Endometrial microvascular endothelial cells (primary cell): ENCODE measurements around the gene CARD19. TPM values are rescaled to one million over a fixed set of nuclear protein-coding genes. Genes with fewer than 3 reads are reported as not detected.

Experiments used
- in situ Hi-C: cut with HindIII; loops from 2 replicates; pipeline ENCODE4 v1.10.0; 2017; ENCODE audit warnings: low sequenced_read_pairs, low pct_unique_long_range_greater_than_20kb; ENCODE audit errors: inconsistent ontology term
- total RNA-seq: library from RNA; depleted of rRNA; stranded (reverse); fragments of >200 nt; gene quantifications from one replicate; pipeline ENCODE4 v1.2.3, GENCODE V29; 2015; ENCODE audit errors: inconsistent ontology term

CARD19 gene
- total RNA-seq, result 101 TPM

- in situ Hi-C loops, result no loop called here
Observed at GRCh38 chr9:93096131-93096802, at the start of gene CARD19. Gene CARD19 (plus strand): TSS chr9:93096217. CDS start chr9:93096346, 129 bp downstream.

DNA sequence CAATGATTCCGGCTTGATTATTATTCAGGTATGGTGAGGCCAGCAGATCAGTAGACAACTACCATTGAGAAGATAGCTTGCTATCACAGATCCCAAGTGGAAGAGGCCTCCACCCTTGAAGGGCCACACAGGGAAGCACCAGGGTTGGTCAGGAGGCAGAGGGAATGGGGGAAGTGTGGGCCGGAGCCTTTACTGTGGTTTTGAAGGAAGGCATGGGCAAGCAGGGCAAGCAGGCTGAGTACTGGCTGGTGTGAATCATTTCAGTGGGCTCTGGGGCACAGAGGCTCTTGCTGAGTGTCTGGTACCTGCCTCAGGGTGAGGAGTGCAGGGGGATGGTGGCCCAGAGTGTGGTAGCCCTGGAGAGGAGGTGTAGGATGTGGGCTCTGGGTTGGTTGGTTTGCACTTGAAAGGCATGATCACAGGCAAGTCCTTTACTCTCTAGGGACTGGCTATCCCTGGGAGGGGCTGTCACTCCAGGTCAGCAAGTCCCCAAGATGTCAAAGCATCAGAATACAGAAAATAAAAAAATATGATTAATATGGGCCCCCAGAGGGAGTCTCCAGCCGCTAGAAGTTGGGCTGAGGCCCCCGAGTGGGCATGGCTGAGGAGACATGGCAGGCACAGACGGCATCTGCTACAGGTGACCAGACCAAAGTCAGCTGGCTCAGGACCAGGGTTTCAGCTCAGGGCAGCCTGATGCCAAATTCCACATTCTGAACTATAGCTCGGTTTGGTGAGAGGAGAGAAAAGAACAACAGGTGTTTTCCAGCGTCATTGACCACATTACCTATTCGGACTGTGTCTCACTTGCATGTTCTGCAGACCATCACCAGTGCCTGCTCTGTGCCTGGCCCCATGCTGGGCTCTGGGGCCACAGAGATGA is 47.2 kb upstream of the CARD19 start:
- in situ Hi-C loops, result no loop called here

- in situ Hi-C loops, result no loop called here
Observed at GRCh38 chr9:93049491-93049890, 46.5 kb upstream of the CARD19 start.

- in situ Hi-C loops, result no loop called here
Observed at GRCh38 chr9:93050231-93050630, 45.8 kb upstream of the CARD19 start.

DNA sequence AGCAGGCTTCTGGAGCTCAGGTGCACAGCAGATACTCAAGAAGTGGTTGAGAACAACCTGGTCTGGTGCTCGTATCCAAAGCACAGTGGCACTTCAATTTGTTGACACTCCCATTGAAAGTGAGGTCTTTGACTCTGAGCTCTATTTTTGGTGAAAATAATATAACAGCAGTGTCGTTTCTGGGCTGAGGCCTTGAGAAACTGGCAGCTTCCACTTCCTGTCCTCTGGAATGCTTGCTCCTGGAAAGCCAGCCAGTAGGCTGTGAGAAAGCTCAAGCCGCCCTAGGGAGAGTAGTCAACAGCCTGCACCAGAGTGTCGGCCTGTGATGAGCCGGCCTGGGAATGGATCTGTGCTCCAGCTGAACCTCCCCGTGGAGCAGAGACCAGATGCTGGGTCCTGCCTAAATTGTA is 44.3 kb upstream of the CARD19 start:
- in situ Hi-C loops, result no loop called here

DNA sequence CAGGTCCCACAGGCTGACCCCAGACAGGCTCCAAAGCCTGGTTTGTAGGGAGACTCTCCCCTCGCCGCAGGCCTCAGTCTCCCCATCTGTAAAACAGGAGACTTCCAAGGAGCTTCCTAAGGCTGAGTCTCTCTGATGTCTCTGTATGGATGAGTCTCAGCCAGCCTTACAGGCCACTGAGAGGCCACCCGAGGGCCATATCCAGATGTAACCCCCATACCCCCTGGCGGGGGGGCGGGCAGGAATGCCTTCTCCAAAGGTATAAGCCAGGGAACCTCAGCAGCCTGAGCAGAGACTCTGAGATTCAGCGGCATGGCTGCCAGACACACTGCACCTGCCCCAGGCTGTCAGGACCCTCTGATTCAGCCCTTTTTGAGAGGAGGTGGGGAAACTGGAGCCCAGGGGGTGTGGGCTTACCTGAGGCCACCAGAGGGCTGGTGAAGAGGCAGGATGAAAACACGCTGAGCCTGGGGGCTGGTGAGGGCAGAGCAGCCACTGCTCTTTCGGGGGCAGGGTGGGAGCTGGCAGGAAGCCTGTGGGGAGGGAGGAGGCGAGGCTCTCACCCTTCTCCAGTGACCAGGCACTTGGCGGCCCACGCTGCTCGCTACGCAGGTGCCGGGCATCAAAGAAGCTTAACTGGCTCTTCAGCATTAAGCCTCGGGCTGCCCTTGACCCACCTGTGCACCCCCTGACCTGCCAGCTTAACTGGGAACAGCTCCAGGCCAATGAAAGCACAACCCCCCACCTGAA is 43.1 kb upstream of the CARD19 start:
- in situ Hi-C loops, result no loop called here

- in situ Hi-C loops, result no loop called here
Observed at GRCh38 chr9:93053781-93054331, 42.2 kb upstream of the CARD19 start.

DNA sequence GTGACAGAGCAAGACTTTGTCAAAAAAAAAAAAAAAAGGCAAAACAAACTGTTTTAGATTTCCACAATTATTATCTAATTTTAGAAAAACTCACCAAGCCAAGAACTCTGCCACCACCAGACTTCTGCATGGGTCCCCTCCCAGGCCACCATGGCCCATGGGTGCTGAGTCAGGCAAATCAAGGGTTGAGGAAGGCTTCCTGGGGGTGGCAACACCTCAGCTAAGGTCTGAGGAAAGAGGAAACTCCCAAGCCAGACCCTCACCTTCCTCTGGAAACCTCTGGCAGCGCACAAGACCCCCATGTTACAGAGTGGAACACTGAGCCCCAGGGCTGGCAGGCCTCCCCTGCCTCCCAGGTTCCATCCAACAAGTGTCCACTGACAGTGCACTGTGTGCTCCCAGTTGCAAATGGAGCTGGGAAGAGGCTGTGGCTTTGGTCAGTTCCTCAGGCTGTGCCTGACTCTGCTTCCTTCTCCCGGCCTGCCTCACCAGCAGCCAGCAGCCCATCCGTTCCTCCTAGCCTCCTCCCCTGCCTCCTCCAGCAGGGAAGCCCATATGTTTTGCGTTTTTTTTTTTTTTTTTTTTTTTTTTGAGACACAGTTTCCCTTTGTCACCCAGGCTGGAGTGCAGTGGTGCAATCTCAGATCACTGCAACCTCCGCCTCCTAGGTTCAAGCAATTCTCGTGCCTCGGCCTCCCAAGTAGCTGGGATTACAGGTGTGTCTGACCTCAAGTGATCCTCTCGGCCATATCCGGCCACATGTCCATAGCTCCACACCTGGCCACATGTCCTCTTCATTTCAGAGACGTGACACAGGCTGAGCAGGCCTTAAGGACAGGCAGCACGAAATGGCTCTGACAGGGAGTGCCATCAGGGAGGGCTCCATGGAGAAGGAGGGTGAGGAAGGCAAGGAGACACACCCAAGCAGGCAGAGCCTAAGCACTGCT is 41.0 kb upstream of the CARD19 start:
- in situ Hi-C loops, result no loop called here

DNA sequence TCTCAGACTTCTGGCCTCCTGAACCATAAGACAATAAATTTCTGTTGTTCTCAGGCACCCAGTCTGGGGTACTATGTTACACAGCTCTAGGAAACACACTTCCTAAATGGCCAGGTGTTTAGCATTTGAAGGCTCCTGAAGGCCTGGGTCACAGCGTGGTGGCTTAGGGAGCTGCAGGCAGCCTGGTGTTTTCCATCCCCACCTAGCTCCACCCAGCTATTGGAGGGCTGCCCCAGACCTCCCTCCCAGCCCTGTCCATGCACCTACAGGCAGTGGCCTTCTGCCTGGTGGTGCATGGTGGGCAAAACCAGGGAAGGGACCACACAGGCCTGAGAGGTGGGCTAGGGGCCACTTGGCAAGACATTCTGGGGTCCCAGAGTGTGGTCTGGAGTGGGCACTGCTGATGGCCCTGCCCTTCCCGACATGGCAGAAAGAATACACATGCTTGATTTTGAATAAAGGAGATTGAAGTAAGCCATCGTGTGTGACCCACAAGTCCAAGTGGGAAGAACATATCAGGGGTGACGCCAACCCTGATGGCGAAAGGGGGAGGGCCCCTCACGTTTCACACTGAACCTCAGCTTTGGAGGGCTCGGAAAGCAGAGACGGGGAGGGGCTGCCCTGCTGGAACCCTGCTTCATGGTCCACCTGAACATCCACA is 38.8 kb upstream of the CARD19 start:
- in situ Hi-C loops, result no loop called here

DNA sequence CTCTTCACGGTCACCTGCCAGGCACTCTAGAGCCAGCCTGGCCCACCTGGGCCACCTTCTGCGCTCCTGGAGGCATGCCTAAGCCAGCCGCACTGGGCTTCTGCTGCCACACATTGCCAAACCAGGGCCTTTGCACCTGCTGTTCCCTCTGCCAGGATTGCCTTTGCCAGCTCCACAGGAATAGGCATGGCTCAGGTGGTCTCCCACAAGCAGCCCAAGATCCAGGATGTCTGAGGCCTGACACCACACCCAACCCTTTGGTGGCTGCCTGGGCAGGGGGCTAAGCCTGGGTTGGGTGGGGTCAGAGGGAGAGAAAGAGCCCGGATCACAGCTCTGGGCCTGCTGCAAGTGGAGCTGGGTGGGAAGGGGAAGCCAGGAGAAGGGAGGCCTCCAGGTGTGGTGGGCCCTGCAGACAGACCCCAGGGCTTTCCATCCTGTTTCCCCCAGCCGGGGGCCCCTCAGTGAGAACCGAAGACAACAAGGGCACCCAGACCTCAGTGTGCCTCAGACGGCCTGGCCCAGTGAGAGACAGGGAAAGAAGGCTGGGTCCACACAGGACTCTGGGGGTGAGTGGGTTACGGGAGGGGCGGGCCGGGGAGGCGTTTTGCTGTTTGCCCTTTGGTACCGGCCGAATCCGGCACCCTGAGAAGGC is 38.2 kb upstream of the CARD19 start:
- in situ Hi-C loops, result no loop called here

- in situ Hi-C loops, result no loop called here
Observed at GRCh38 chr9:93058355-93059010, 37.5 kb upstream of the CARD19 start, which contains the start of gene SUSD3. Gene SUSD3 (plus strand): TSS chr9:93058701. CDS start chr9:93058743, 42 bp downstream.

- in situ Hi-C loops, result no loop called here
Observed at GRCh38 chr9:93059011-93059714, 36.9 kb upstream of the CARD19 start.

DNA sequence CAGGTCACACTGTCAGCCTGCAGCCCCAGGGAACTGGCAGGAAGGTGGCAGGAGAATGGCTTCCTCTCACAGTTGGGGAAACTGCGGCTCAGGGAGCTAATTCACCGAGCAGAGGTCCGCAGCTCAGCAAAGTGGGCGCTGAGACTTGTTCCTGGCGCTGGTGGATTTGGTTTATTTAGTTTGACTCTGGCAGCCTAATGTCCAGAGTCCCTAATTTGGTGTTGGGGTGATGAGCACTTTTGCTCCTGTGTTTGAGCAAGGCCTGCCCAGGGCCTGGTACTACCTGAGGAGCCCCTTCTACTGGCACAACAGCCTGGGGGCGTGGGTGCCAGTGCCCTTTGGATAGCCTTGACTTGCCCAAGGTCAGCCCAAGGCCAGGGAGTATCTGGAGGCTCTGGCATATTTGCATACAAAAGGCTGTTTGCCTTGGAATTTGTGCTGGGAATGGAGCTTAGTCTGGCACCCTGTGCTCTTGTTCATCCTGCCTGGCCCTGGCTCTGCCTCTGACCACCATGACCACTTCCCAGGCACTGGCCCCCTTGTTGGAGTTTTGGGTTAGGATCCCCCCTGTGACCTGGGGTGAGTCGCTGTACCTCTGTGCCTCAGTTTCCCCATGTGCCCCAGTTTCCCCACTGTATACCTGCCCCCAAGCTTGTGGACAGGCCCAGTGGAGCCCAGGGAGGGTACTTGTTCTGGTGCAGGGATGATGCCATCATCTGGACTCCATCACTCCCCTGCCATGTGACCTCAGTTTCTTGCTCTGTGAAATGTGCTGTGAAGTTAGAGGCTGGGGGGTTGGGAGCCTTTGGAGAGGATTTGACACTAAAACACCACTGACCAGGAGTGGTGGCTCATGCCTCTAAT is 36.1 kb upstream of the CARD19 start:
- in situ Hi-C loops, result no loop called here

DNA sequence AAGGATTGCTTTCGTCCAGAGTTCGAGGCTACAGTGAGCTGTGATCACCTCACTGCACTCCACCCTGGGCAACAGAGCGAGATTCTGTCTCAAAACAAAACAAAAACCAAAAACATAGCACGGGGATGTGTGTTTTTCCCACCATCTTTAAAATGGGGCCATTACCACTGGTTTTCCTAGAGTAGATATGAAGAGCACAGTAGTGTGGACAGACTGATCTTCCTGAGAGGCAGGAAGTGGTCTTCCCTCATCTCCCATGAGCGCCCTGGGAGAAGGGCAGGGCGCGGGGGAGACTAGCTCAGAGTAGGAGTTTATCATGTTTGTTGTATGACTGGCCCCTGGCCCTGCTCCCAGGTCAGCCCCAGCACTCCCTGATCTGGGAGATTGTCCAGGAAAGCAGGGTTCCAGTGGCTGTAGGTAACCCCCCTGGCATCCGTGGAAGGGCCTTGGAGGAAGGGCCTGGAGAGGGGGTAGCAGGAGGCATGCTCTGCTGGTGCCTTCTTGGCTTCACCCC is 35.2 kb upstream of the CARD19 start:
- in situ Hi-C loops, result no loop called here

DNA sequence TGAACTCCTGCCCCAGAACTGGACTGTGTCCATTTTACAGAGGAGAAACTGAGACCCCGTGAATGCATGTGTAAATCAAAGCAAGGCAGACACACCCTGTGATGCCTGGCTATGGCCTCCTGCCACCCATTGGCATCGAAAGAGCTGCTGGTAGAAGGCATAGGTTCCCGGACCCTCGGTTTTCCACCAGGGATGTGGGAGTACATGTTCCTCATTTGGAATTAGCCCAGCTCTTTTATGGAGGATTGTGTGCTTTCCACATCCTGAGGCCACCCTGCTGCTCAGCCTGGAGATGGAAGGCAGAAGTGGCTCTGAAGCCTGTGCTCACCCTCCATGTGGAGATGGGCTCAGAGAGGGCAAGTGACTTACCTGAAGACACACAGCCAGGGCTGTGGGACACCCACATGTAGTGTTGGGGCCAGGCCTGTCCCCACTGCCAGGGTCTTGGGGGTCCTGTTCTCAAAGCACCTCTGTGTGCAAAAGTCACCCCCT is 34.7 kb upstream of the CARD19 start:
- in situ Hi-C loops, result no loop called here
